Measurements from ENCODE around the gene TOMM20.
"Not testable (repeated sequence)": the region's sequence is repeated elsewhere in the genome, so short reads cannot be mapped to it uniquely, and the experiment has no call there.

Gene TOMM20

GRCh38 chr1:235160957-235161684 lies 32.5 kb upstream of the TOMM20 start, which contains the start of gene RBM34:
Gene RBM34 (minus strand): TSS chr1:235161250. CDS start chr1:235161226, 24 bp downstream.
- ChIA-PET CTCF (interaction anchor here (0.6 to 0.9 kb wide), 3 partner anchors 53 to 616 kb away, joined by 3 read pairs; no protein-coding TSS in a partner anchor), POLR2A (interaction anchor here (0.6 to 1.4 kb wide), 34 partner anchors 9 to 675 kb away, joined by 3 to 27 read pairs (median 4); partner anchors contain the start of genes B3GALNT2, GGPS1, TBCE and TOMM20)
- DNase-seq (ENCODE audit: extremely low spot score), result peak; percentile 98
- TF ChIP-seq FOXA1 (IDR thresholded peaks at IDR 0.05) (no peak), FOXK2 (IDR thresholded peaks at IDR 0.05) (no peak), ARNT (IDR thresholded peaks at IDR 0.05) (no peak), ZNF384 (IDR thresholded peaks at IDR 0.05) (no peak), ELF4 (IDR thresholded peaks at IDR 0.05) (peak; percentile 100), SUZ12 (IDR thresholded peaks at IDR 0.05) (no peak), HDGF (IDR thresholded peaks at IDR 0.05; ENCODE audit: borderline replicate concordance) (no peak), CTBP1 (IDR thresholded peaks at IDR 0.05; ENCODE audit: borderline replicate concordance) (no peak), TARDBP (IDR thresholded peaks at IDR 0.05) (no peak), NFRKB (IDR thresholded peaks at IDR 0.05) (no peak), PKNOX1 (IDR thresholded peaks at IDR 0.05) (no peak), FOXM1 (IDR thresholded peaks at IDR 0.05; ENCODE audit: borderline replicate concordance) (no peak), BHLHE40 (IDR thresholded peaks at IDR 0.05; ENCODE audit: borderline replicate concordance) (no peak), SP1 (IDR thresholded peaks at IDR 0.05) (no peak), L3MBTL2 (conservative IDR thresholded peaks at IDR 0.05) (peak; percentile 87), LEF1 (IDR thresholded peaks at IDR 0.05; ENCODE audit: borderline replicate concordance) (no peak)

GRCh38 chr1:235160383-235160956 lies 31.8 kb upstream of the TOMM20 start:
- no peak for DNase-seq (ENCODE audit: extremely low spot score)
- TF ChIP-seq SP1 (IDR thresholded peaks at IDR 0.05) (no peak), FOXK2 (IDR thresholded peaks at IDR 0.05) (no peak), ZNF384 (IDR thresholded peaks at IDR 0.05) (no peak), BHLHE40 (IDR thresholded peaks at IDR 0.05; ENCODE audit: borderline replicate concordance) (no peak), HDGF (IDR thresholded peaks at IDR 0.05; ENCODE audit: borderline replicate concordance) (no peak), PKNOX1 (IDR thresholded peaks at IDR 0.05) (no peak), SUZ12 (IDR thresholded peaks at IDR 0.05) (no peak), CTBP1 (IDR thresholded peaks at IDR 0.05; ENCODE audit: borderline replicate concordance) (no peak), TARDBP (IDR thresholded peaks at IDR 0.05) (no peak), ARNT (IDR thresholded peaks at IDR 0.05) (no peak), ELF4 (IDR thresholded peaks at IDR 0.05) (no peak), FOXA1 (IDR thresholded peaks at IDR 0.05) (no peak), LEF1 (IDR thresholded peaks at IDR 0.05; ENCODE audit: borderline replicate concordance) (no peak)
- CTCF ChIA-PET, result interaction anchor here (0.6 to 0.9 kb wide), 3 partner anchors 53 to 617 kb away, joined by 3 read pairs; no protein-coding TSS in a partner anchor
- POLR2A ChIA-PET, result interaction anchor here (0.6 to 1.4 kb wide), 34 partner anchors 8 to 676 kb away, joined by 3 to 27 read pairs (median 4); partner anchors contain the start of genes B3GALNT2, GGPS1, TBCE and TOMM20

GRCh38 chr1:235159930-235160329 lies 31.3 kb upstream of the TOMM20 start:
- POLR2A ChIA-PET, result interaction anchor here (1.0 kb wide), 1 partner anchor 10 kb away, joined by 5 read pairs; no protein-coding TSS in a partner anchor
- CTCF ChIA-PET, result interaction anchor here (0.8 kb wide), 1 partner anchor 57 kb away, joined by 3 read pairs; no protein-coding TSS in a partner anchor
- DNase-seq (ENCODE audit: extremely low spot score), result not testable (repeated sequence)

- ChIA-PET CTCF (interaction anchor here (0.8 kb wide), 1 partner anchor 56 kb away, joined by 3 read pairs; no protein-coding TSS in a partner anchor), POLR2A (interaction anchor here (0.6 to 1.0 kb wide), 2 partner anchors 9 to 202 kb away, joined by 3 to 5 read pairs; no protein-coding TSS in a partner anchor)
- DNase-seq (ENCODE audit: extremely low spot score), result not testable (repeated sequence)
These were observed 30.6 kb upstream of the TOMM20 start for GRCh38 chr1:235159284-235159683.

- POLR2A ChIA-PET, result interaction anchor here (0.6 kb wide), 1 partner anchor 201 kb away, joined by 3 read pairs; no protein-coding TSS in a partner anchor
These were observed 30.0 kb upstream of the TOMM20 start for GRCh38 chr1:235158680-235159079.

GRCh38 chr1:235157150-235157549 lies 28.5 kb upstream of the TOMM20 start:
- ChIA-PET POLR2A (no interaction called here), CTCF (interaction anchor here (1.0 to 1.9 kb wide), 2 partner anchors 11 to 260 kb away, joined by 4 to 9 read pairs; no protein-coding TSS in a partner anchor)
- DNase-seq (ENCODE audit: extremely low spot score), result no peak
- TF ChIP-seq CTBP1 (IDR thresholded peaks at IDR 0.05; ENCODE audit: borderline replicate concordance) (no peak), HDGF (IDR thresholded peaks at IDR 0.05; ENCODE audit: borderline replicate concordance) (no peak), SUZ12 (IDR thresholded peaks at IDR 0.05) (no peak), ZNF384 (IDR thresholded peaks at IDR 0.05) (no peak), L3MBTL2 (conservative IDR thresholded peaks at IDR 0.05) (no peak), TARDBP (IDR thresholded peaks at IDR 0.05) (no peak), SP1 (IDR thresholded peaks at IDR 0.05) (no peak)

More at GRCh38 chr1:235158680-235159079, 30.0 kb upstream of the TOMM20 start:
- no peak for TF ChIP-seq NFRKB (IDR thresholded peaks at IDR 0.05)
- no peak for TF ChIP-seq HDGF (IDR thresholded peaks at IDR 0.05; ENCODE audit: borderline replicate concordance)
- TF ChIP-seq SP1 (IDR thresholded peaks at IDR 0.05), result no peak
- no peak for TF ChIP-seq LEF1 (IDR thresholded peaks at IDR 0.05; ENCODE audit: borderline replicate concordance)
- TF ChIP-seq ZNF384 (IDR thresholded peaks at IDR 0.05), result no peak
- no peak for DNase-seq (ENCODE audit: extremely low spot score)
- CTCF ChIA-PET, result no interaction called here
